Measurements from ENCODE around the gene CIAO3.

Gene CIAO3

GRCh38 chr16:727291-727977 lies 13.4 kb downstream of the CIAO3 start:
- POLR2A ChIA-PET, result interaction anchor here (1.4 to 5.0 kb wide), 5 partner anchors 7 to 17 kb away, joined by 3 to 47 read pairs (median 12); partner anchors contain the start of genes ANTKMT, CIAO3 and METRN
- TF ChIP-seq TARDBP (IDR thresholded peaks at IDR 0.05) (peak; percentile 80), LEF1 (IDR thresholded peaks at IDR 0.05; ENCODE audit: borderline replicate concordance) (no peak)
- CTCF ChIA-PET, result interaction anchor here (1.0 kb wide), 1 partner anchor 8 kb away, joined by 4 read pairs; no protein-coding TSS in a partner anchor
- DNase-seq (ENCODE audit: extremely low spot score), result no peak

GRCh38 chr16:726438-727290 lies 14.1 kb downstream of the CIAO3 start, which contains the start of the genes CCDC78 and HAGHL:
Gene CCDC78 (minus strand): TSS chr16:726443. CDS start chr16:726367, 76 bp downstream.
Gene HAGHL (plus strand): TSS chr16:727106. CDS start chr16:727510, 404 bp downstream.
- DNase-seq (ENCODE audit: extremely low spot score), result peak; percentile 66
- CTCF ChIA-PET, result interaction anchor here (1.6 kb wide), 1 partner anchor 17 kb away, joined by 6 read pairs; no protein-coding TSS in a partner anchor
- POLR2A ChIA-PET, result interaction anchor here (1.3 to 5.0 kb wide), 4 partner anchors 11 to 58 kb away, joined by 4 to 27 read pairs (median 9); partner anchors contain the start of genes CIAO3 and METRN
- TF ChIP-seq CTBP1 (IDR thresholded peaks at IDR 0.05; ENCODE audit: borderline replicate concordance) (no peak), SUZ12 (IDR thresholded peaks at IDR 0.05) (no peak), FOXA1 (IDR thresholded peaks at IDR 0.05) (no peak), PKNOX1 (IDR thresholded peaks at IDR 0.05) (no peak), HDGF (IDR thresholded peaks at IDR 0.05; ENCODE audit: borderline replicate concordance) (no peak)

GRCh38 chr16:726188-726437 lies 14.7 kb downstream of the CIAO3 start:
- ChIA-PET POLR2A (interaction anchor here (1.2 to 5.0 kb wide), 5 partner anchors 8 to 58 kb away, joined by 3 to 27 read pairs (median 5); partner anchors contain the start of genes CIAO3 and METRN), CTCF (interaction anchor here (1.6 kb wide), 1 partner anchor 16 kb away, joined by 6 read pairs; no protein-coding TSS in a partner anchor)
- TF ChIP-seq HDGF (IDR thresholded peaks at IDR 0.05; ENCODE audit: borderline replicate concordance) (no peak), LEF1 (IDR thresholded peaks at IDR 0.05; ENCODE audit: borderline replicate concordance) (no peak), TARDBP (IDR thresholded peaks at IDR 0.05) (no peak)
- DNase-seq (ENCODE audit: extremely low spot score), result no peak

- ChIA-PET POLR2A (interaction anchor here (0.6 to 5.0 kb wide), 8 partner anchors 9 to 63 kb away, joined by 3 to 27 read pairs (median 5); partner anchors contain the start of genes CHTF18, CIAO3, METRN and RPUSD1), CTCF (interaction anchor here (1.6 kb wide), 1 partner anchor 16 kb away, joined by 6 read pairs; no protein-coding TSS in a partner anchor)
- DNase-seq (ENCODE audit: extremely low spot score), result no peak
- no peak for TF ChIP-seq LEF1 (IDR thresholded peaks at IDR 0.05; ENCODE audit: borderline replicate concordance)
- no peak for TF ChIP-seq ARNT (IDR thresholded peaks at IDR 0.05)
- no peak for TF ChIP-seq TARDBP (IDR thresholded peaks at IDR 0.05)
- TF ChIP-seq L3MBTL2 (conservative IDR thresholded peaks at IDR 0.05), result no peak
- TF ChIP-seq HDGF (IDR thresholded peaks at IDR 0.05; ENCODE audit: borderline replicate concordance), result no peak
- TF ChIP-seq NFRKB (IDR thresholded peaks at IDR 0.05), result no peak
- TF ChIP-seq FOXK2 (IDR thresholded peaks at IDR 0.05), result no peak
- TF ChIP-seq FOXM1 (IDR thresholded peaks at IDR 0.05; ENCODE audit: borderline replicate concordance), result no peak
- no peak for TF ChIP-seq BHLHE40 (IDR thresholded peaks at IDR 0.05; ENCODE audit: borderline replicate concordance)
- no peak for TF ChIP-seq PKNOX1 (IDR thresholded peaks at IDR 0.05)
- no peak for TF ChIP-seq ZNF384 (IDR thresholded peaks at IDR 0.05)
- TF ChIP-seq ELF4 (IDR thresholded peaks at IDR 0.05), result no peak
- no peak for TF ChIP-seq SP1 (IDR thresholded peaks at IDR 0.05)
- no peak for TF ChIP-seq FOXA1 (IDR thresholded peaks at IDR 0.05)
- no peak for TF ChIP-seq CTBP1 (IDR thresholded peaks at IDR 0.05; ENCODE audit: borderline replicate concordance)
- no peak for TF ChIP-seq SUZ12 (IDR thresholded peaks at IDR 0.05)
Measured at GRCh38 chr16:725463-726187, 15.2 kb downstream of the CIAO3 start.

- CTCF ChIA-PET, result interaction anchor here (1.1 to 1.6 kb wide), 2 partner anchors 15 to 16 kb away, joined by 4 to 6 read pairs; partner anchors contain the start of gene CIAO3
- POLR2A ChIA-PET, result interaction anchor here (0.6 to 5.0 kb wide), 6 partner anchors 9 to 63 kb away, joined by 3 to 27 read pairs (median 5); partner anchors contain the start of genes CHTF18, CIAO3, METRN and RPUSD1
- TF ChIP-seq TARDBP (IDR thresholded peaks at IDR 0.05), result no peak
- TF ChIP-seq SP1 (IDR thresholded peaks at IDR 0.05), result no peak
- no peak for TF ChIP-seq L3MBTL2 (conservative IDR thresholded peaks at IDR 0.05)
- no peak for TF ChIP-seq CTBP1 (IDR thresholded peaks at IDR 0.05; ENCODE audit: borderline replicate concordance)
- no peak for TF ChIP-seq ZNF384 (IDR thresholded peaks at IDR 0.05)
- no peak for TF ChIP-seq PKNOX1 (IDR thresholded peaks at IDR 0.05)
- no peak for DNase-seq (ENCODE audit: extremely low spot score)
Measured at GRCh38 chr16:725041-725376, 15.8 kb downstream of the CIAO3 start.
